MM.1S (cell line): ENCODE data around the gene TMSB10.
"Not testable (repeated sequence)": the region's sequence is repeated elsewhere in the genome, so short reads cannot be mapped to it uniquely, and the experiment has no call there.

Experiments
- DNase-seq: peaks from one replicate; pipeline ENCODE4 v3.0.0-alpha.2; 2015
- H2AFZ ChIP-seq: fragments of 300-600 bp; sonication (generic); 2 replicates; pipeline ENCODE4 v1.6.0; 2016; ENCODE audit warnings: antibody characterized with exemption, low read length
- H3F3A ChIP-seq: fragments of 300-600 bp; sonication (generic); 2 replicates; pipeline ENCODE4 v1.6.1; 2016; ENCODE audit warnings: mild to moderate bottlenecking, antibody characterized with exemption, low read length, moderate library complexity, mixed read lengths; ENCODE audit not compliant: insufficient read depth
- H3K27ac ChIP-seq: fragments of 300-600 bp; sonication (generic); 2 replicates; pipeline ENCODE4 v1.5.1; 2016; ENCODE audit warnings: mild to moderate bottlenecking, low read length
- H3K27me3 ChIP-seq: fragments of 300-600 bp; sonication (generic); replicated peaks from 2 replicates; pipeline ENCODE4 v1.6.0; 2016; ENCODE audit warnings: low read length; ENCODE audit not compliant: insufficient read depth
- H3K36me3 ChIP-seq: fragments of 300-600 bp; sonication (generic); replicated peaks from 2 replicates; pipeline ENCODE4 v1.6.1; 2016; ENCODE audit warnings: mild to moderate bottlenecking, low read length, mixed read lengths; ENCODE audit not compliant: insufficient read depth
- H3K4me1 ChIP-seq: fragments of 300-600 bp; sonication (generic); 2 replicates; pipeline ENCODE4 v1.6.1; 2016; ENCODE audit warnings: low read length, mixed read lengths
- H3K4me2 ChIP-seq: fragments of 300-600 bp; sonication (generic); 2 replicates; pipeline ENCODE4 v1.6.0; 2016; ENCODE audit warnings: low read depth, low read length
- H3K4me3 ChIP-seq: fragments of 300-600 bp; sonication (generic); 2 replicates; pipeline ENCODE4 v1.5.1; 2016; ENCODE audit warnings: low read length, mixed read lengths
- H3K79me2 ChIP-seq: fragments of 300-600 bp; sonication (generic); 2 replicates; pipeline ENCODE4 v1.6.1; 2016; ENCODE audit warnings: mixed run types, low read length, mixed read lengths
- H3K9ac ChIP-seq: fragments of 300-600 bp; sonication (generic); 2 replicates; pipeline ENCODE4 v1.6.1; 2016; ENCODE audit warnings: low read length, mixed read lengths
- H3K9me2 ChIP-seq: fragments of 300-600 bp; sonication (generic); replicated peaks from 2 replicates; pipeline ENCODE4 v1.6.1; 2016; ENCODE audit warnings: mild to moderate bottlenecking, low read length, mixed read lengths; ENCODE audit not compliant: insufficient read depth
- H3K9me3 ChIP-seq: fragments of 300-600 bp; sonication (generic); replicated peaks from 2 replicates; pipeline ENCODE4 v1.6.1; 2016; ENCODE audit warnings: mild to moderate bottlenecking, low read length, mixed read lengths; ENCODE audit not compliant: insufficient read depth
- H4K20me1 ChIP-seq: fragments of 300-600 bp; sonication (generic); 2 replicates; pipeline ENCODE4 v1.6.1; 2016; ENCODE audit warnings: mild to moderate bottlenecking, low read length, moderate library complexity, mixed read lengths; ENCODE audit not compliant: insufficient read depth
- EZH2 ChIP-seq: fragments of 300-600 bp; sonication (generic); optimal IDR thresholded peaks from 2 replicates; pipeline ENCODE3; 2017; ENCODE audit warnings: low read depth, mild to moderate bottlenecking, antibody characterized with exemption, low read length, mixed read lengths
- EZH2phosphoT487 ChIP-seq: fragments of 300-600 bp; sonication (generic); IDR thresholded peaks from 2 replicates; pipeline ENCODE4 v1.6.1; 2018; ENCODE audit warnings: antibody characterized with exemption, low read length
- TF ChIP-seq, protein P1 (sequence below): fragments of 300-600 bp; sonication (generic); IDR thresholded peaks from 2 replicates; pipeline ENCODE4 v1.5.1; 2016; ENCODE audit warnings: antibody characterized with exemption, low read length, mixed read lengths

Gene TMSB10

DNA sequence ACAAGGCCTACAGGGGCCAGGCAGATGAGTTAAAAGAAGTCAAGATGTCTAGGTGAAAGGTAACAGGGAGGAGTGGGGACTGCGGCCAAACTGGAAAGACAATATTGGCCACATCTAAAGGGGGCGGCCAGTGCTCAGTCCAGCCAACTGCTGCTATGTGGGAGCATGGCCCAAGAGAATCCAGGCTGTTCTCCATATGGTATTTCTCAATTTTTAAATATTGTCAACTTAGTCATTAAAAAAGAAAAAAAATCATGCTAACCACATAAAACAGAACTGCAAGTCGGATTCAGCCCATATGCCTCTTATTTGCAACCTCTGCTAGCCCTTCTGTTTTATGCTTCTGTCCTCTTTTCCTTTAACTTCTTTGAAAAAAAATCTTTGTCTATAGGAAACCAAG, 39.3 kb upstream of the TMSB10 start:
- H3K36me3 ChIP-seq, result no peaks in the 10 kb centered on the region
- H3K4me2 ChIP-seq, result no peak overlapping the region
- no peaks in the 10 kb centered on the region for H3F3A ChIP-seq
- H3K9ac ChIP-seq, result no peak overlapping the region
- peaks cover 5% of the 10 kb centered on the region; the same call in 1 of the 2 replicates for H3K4me1 ChIP-seq
- no peak for DNase-seq
- no peaks in the 10 kb centered on the region for H3K79me2 ChIP-seq
- H3K9me3 ChIP-seq, result no peaks in the 10 kb centered on the region
- H3K27ac ChIP-seq, result no peak overlapping the region
- no peaks in the 10 kb centered on the region for H4K20me1 ChIP-seq
- no peaks in the 10 kb centered on the region for H3K27me3 ChIP-seq
- H3K9me2 ChIP-seq, result no peaks in the 10 kb centered on the region
- H2AFZ ChIP-seq, result no peak overlapping the region
- TF ChIP-seq EZH2, result no peak
- TF ChIP-seq EZH2phosphoT487, result no peak
- TF ChIP-seq, protein P1, sequence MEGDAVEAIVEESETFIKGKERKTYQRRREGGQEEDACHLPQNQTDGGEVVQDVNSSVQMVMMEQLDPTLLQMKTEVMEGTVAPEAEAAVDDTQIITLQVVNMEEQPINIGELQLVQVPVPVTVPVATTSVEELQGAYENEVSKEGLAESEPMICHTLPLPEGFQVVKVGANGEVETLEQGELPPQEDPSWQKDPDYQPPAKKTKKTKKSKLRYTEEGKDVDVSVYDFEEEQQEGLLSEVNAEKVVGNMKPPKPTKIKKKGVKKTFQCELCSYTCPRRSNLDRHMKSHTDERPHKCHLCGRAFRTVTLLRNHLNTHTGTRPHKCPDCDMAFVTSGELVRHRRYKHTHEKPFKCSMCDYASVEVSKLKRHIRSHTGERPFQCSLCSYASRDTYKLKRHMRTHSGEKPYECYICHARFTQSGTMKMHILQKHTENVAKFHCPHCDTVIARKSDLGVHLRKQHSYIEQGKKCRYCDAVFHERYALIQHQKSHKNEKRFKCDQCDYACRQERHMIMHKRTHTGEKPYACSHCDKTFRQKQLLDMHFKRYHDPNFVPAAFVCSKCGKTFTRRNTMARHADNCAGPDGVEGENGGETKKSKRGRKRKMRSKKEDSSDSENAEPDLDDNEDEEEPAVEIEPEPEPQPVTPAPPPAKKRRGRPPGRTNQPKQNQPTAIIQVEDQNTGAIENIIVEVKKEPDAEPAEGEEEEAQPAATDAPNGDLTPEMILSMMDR, result no peak
- no peak overlapping the region for H3K4me3 ChIP-seq

DNA sequence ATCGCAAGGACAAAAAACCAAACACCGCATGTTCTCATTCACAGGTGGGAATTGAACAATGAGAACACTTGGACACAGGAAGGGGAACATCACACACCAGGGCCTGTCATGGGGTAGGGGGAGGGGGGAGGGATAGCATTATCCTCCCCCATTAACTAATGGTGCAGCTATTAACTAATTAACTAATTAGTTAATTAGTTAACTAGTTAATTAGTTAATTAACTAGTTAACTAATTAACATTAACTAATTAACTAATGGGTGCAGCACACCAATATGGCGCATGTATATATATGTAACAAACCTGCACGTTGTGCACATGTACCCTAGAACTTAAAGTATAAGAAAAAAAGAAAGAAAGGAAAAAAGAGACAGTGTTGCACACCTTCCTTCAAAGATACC, 37.1 kb upstream of the TMSB10 start:
- not testable (repeated sequence) for H3K27me3 ChIP-seq, H3K36me3 ChIP-seq

DNA sequence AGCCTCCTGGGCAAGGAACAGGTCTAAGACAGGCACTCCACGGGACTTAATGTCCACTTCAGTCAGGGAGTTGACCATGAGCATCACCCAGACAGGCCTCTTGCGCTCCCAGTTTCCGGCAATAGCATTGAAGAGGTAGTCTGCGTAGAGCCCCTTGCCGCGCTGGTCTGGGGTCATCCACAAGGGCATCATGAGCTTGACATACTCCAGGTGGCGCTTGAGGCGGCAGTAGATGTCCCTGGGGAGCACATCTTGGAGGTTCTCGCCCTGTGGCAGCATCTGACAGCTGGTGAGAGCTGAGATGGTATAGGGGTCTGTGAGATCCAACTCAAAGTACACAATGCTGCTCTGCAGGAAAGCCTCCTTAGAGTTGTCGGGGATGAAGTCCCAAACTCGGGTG, 35.1 kb upstream of the TMSB10 start:
- no peaks in the 10 kb centered on the region for H4K20me1 ChIP-seq
- no peak overlapping the region for H2AFZ ChIP-seq
- H3K4me1 ChIP-seq, result no peaks in the 10 kb centered on the region
- H3K9me3 ChIP-seq, result no peaks in the 10 kb centered on the region
- TF ChIP-seq EZH2, result no peak
- TF ChIP-seq EZH2phosphoT487, result no peak
- TF ChIP-seq, protein P1, result no peak
- no peaks in the 10 kb centered on the region for H3K27me3 ChIP-seq
- no peak overlapping the region for H3K27ac ChIP-seq
- no peaks in the 10 kb centered on the region for H3K79me2 ChIP-seq
- no peak for DNase-seq
- no peak overlapping the region for H3K4me3 ChIP-seq
- no peak overlapping the region for H3K4me2 ChIP-seq
- no peaks in the 10 kb centered on the region for H3K9me2 ChIP-seq
- H3K36me3 ChIP-seq, result no peaks in the 10 kb centered on the region
- H3K9ac ChIP-seq, result no peak overlapping the region
- no peaks in the 10 kb centered on the region for H3F3A ChIP-seq

More for the DNA sequence above, 37.1 kb upstream of the TMSB10 start:
- not testable (repeated sequence) for H3K9me3 ChIP-seq, DNase-seq, H3K9me2 ChIP-seq, H2AFZ ChIP-seq, H3F3A ChIP-seq, H3K4me3 ChIP-seq, H3K4me2 ChIP-seq, H3K4me1 ChIP-seq, H4K20me1 ChIP-seq, H3K79me2 ChIP-seq, H3K9ac ChIP-seq, H3K27ac ChIP-seq

DNA sequence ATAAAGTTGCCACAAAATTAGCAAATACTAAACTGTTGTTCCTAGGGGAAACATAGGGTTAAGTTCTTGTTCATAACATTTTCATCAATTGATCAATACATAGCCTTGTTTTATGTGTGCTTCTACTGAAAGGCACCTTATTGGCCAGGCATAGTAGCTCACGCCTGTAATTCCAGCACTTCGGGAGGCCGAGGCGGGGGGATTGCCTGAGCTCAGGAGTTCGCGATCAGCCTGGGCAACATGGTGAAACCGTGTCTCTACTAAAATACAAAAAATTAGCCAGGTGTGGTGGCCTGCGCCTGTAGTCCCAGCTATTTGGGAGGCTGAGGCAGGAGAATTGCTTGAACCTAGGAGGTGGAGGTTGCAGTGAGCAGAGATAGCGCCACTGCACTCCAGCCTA, 32.8 kb upstream of the TMSB10 start:
- not testable (repeated sequence) for H3K36me3 ChIP-seq, H3K9me2 ChIP-seq, H3F3A ChIP-seq, H3K9ac ChIP-seq, H4K20me1 ChIP-seq, H3K27ac ChIP-seq, H3K79me2 ChIP-seq, H2AFZ ChIP-seq, H3K4me2 ChIP-seq, H3K9me3 ChIP-seq, H3K27me3 ChIP-seq, H3K4me3 ChIP-seq, DNase-seq, H3K4me1 ChIP-seq
